Measurements from ENCODE around the gene RHOBTB3. TPM values are rescaled to one million over a fixed set of nuclear protein-coding genes. Genes with fewer than 3 reads are reported as not detected.
"Not testable (repeated sequence)": the region's sequence is repeated elsewhere in the genome, so short reads cannot be mapped to it uniquely, and the experiment has no call there.

RHOBTB3 gene
- total and polyA plus RNA-seq, 7 donors, result 12.3 to 151 (median 75.6) TPM

GRCh38 chr5:95832664-95833063 lies 101.5 kb downstream of the RHOBTB3 start:
- no peak overlapping the region for H3K27ac ChIP-seq

GRCh38 chr5:95835682-95836385 lies 104.7 kb downstream of the RHOBTB3 start:
- WGBS, 2 donors, result 40 to 60% methylated on average over 10 of the region's 10 CpGs
- no peak for DNase-seq
- intact Hi-C loops (cut with DNase I), result no loop called here
- H3K4me1 ChIP-seq, result peaks cover 0 to 14% (median 13%) of the 10 kb centered on the region in 4 donors
- peak overlapping the region in 3 of 4 donors; percentile 57 to 60 (median 59) for H3K4me3 ChIP-seq
- TF ChIP-seq EP300 (IDR thresholded peaks at IDR 0.05) (no peak), POLR2AphosphoS5 (IDR thresholded peaks at IDR 0.05) (no peak), CTCF (IDR thresholded peaks at IDR 0.05) (no peak), POLR2A (IDR thresholded peaks at IDR 0.05) (no peak)
- no peaks in the 10 kb centered on the region for H3K27me3 ChIP-seq
- H3K27ac ChIP-seq, result peak overlapping the region; percentile 83 to 88 (median 86)
- H3K36me3 ChIP-seq, result no peaks in the 10 kb centered on the region
- H3K9me3 ChIP-seq, result no peaks in the 10 kb centered on the region

More at GRCh38 chr5:95832664-95833063, 101.5 kb downstream of the RHOBTB3 start:
- no peaks in the 10 kb centered on the region for H3K9me3 ChIP-seq
- intact Hi-C loops (cut with DNase I), result no loop called here
- no peaks in the 10 kb centered on the region for H3K27me3 ChIP-seq
- peaks cover 0 to 14% (median 13%) of the 10 kb centered on the region in 4 donors for H3K4me1 ChIP-seq
- no peak for TF ChIP-seq POLR2AphosphoS5 (IDR thresholded peaks at IDR 0.05)
- TF ChIP-seq CTCF (IDR thresholded peaks at IDR 0.05), result no peak
- no peak overlapping the region for H3K4me3 ChIP-seq
- no peak for DNase-seq
- no peaks in the 10 kb centered on the region for H3K36me3 ChIP-seq

GRCh38 chr5:95836544-95836943 lies 105.4 kb downstream of the RHOBTB3 start:
- WGBS, 2 donors, result 95% methylated on average over 1 of the region's 1 CpG
- Histone ChIP-seq H3K4me1 (peaks cover 0 to 14% (median 13%) of the 10 kb centered on the region in 4 donors), H3K9me3 (no peaks in the 10 kb centered on the region), H3K4me3 (no peak overlapping the region), H3K27ac (peak overlapping the region in 2 of 4 donors; percentile 83 to 88), H3K27me3 (no peaks in the 10 kb centered on the region), H3K36me3 (no peaks in the 10 kb centered on the region)
- intact Hi-C loops (cut with DNase I), result no loop called here
- TF ChIP-seq CTCF (IDR thresholded peaks at IDR 0.05) (no peak), EP300 (IDR thresholded peaks at IDR 0.05) (no peak), POLR2AphosphoS5 (IDR thresholded peaks at IDR 0.05) (no peak), POLR2A (IDR thresholded peaks at IDR 0.05) (no peak)
- DNase-seq, result no peak

GRCh38 chr5:95836971-95837370 lies 105.8 kb downstream of the RHOBTB3 start:
- H3K27me3 ChIP-seq; H3K36me3 ChIP-seq; intact Hi-C loops (cut with DNase I); H3K4me3 ChIP-seq; H3K9me3 ChIP-seq; DNase-seq: not testable (repeated sequence)
- WGBS, 2 donors, result 96 to 97% methylated on average over 4 of the region's 4 CpGs
- H3K27ac ChIP-seq, result peak overlapping the region in 2 of 4 donors; percentile 83 to 88
- peaks cover 0 to 14% (median 13%) of the 10 kb centered on the region in 4 donors for H3K4me1 ChIP-seq

GRCh38 chr5:95837492-95837891 lies 106.4 kb downstream of the RHOBTB3 start:
- Histone ChIP-seq H3K4me1 (peaks cover 0 to 14% (median 13%) of the 10 kb centered on the region in 4 donors), H3K36me3 (no peaks in the 10 kb centered on the region), H3K9me3 (no peaks in the 10 kb centered on the region), H3K27ac (no peak overlapping the region), H3K4me3 (no peak overlapping the region), H3K27me3 (no peaks in the 10 kb centered on the region)
- DNase-seq, result no peak
- 92 to 95% methylated on average over 5 of the region's 5 CpGs for WGBS, 2 donors
- intact Hi-C loops (cut with DNase I), result no loop called here
- no peak for TF ChIP-seq POLR2AphosphoS5 (IDR thresholded peaks at IDR 0.05)
- no peak for TF ChIP-seq EP300 (IDR thresholded peaks at IDR 0.05)
- no peak for TF ChIP-seq POLR2A (IDR thresholded peaks at IDR 0.05)
- TF ChIP-seq CTCF (IDR thresholded peaks at IDR 0.05), result no peak
